Activated T-helper 1 cell treated with Interleukin-2 at 50 U/mL for 16 hours (primary cell): ENCODE measurements around the gene GPD2.

Source experiments
- DNase-seq: peaks from one replicate; pipeline ENCODE4 v3.0.0-alpha.2; 2020; ENCODE audit warnings: low read depth

The GPD2 gene

GRCh38 chr2:156532989-156533388 lies 96.8 kb downstream of the GPD2 start:
- no peak for DNase-seq

DNA sequence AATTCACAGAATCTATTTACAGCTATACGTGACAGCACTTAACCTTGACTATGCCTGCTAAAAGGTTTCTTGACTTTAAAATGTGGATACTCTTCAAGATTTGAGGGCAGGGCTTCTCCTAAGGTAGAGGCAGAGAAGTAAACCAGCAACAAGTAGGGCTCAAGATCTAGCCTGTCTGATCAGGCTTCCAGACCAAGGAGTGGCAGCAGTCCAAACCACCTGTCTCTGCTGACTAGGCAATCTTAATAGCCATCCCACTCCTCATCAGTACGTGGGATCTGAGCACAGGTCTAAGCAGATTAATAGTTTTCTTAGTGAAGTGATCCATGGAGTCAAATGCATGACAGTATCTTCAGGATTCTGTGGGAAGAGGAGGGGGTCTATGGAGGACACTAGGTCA lies 100.4 kb downstream of the GPD2 start:
- DNase-seq = no peak

DNA sequence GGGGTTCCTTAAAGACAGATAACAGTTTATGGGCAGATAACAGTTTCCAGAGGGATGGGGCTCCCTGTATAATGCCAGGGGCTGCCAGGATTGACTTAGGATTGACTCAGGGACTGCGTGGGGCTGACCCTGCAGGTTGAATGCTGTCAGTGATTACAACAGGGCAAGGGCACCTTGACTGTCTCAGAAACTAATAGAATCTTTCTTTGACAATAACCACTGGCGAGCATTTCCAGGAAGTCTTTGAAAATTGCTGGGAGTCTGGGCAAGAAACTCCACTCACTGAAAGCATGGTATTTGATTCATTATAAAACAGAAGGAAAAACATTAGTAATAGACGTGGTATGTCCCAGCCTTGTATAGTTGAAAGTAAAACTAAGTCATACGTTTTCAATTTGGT lies 101.0 kb downstream of the GPD2 start:
- no peak for DNase-seq

DNA sequence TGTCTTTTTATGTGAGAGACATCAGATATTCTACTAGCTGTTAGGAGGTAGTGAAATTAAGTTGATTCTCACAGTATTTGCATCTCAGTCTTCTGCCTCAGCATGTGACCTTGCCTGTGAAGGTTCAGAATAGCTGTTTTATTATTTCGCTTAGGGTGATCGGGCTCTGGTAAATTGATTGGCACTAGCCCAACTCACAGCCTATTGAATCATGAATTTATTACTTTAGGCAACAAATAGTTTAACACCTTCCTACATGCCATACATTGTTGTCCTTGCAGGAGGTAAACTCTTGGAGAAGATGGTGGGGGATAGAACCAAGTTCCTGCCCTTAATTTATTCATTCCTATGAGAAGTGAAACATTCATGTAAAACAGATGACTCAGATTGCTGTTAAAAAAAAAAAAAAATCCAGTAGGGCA lies 101.9 kb downstream of the GPD2 start:
- no peak for DNase-seq

GRCh38 chr2:156539086-156539860 lies 103.1 kb downstream of the GPD2 start:
- no peak for DNase-seq

DNA sequence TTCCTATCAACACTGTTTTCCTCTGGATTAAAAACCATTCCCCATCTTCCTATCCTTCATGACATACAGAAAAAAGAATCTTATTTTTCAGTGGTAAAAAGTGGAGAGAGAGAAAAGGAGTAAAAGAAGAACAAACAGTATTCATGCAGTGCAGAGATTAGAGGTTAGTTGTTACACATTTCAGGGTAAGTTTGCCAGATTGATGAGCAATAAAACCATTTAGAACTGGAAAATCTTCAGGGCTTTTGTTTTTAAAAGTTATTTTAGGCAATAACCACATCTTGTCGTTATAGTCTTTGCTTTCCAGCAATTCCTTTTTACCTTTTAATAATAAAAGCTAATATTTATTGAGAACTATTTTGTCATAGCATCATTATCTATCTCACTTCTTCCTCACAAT lies 104.5 kb downstream of the GPD2 start:
- no peak for DNase-seq

DNA sequence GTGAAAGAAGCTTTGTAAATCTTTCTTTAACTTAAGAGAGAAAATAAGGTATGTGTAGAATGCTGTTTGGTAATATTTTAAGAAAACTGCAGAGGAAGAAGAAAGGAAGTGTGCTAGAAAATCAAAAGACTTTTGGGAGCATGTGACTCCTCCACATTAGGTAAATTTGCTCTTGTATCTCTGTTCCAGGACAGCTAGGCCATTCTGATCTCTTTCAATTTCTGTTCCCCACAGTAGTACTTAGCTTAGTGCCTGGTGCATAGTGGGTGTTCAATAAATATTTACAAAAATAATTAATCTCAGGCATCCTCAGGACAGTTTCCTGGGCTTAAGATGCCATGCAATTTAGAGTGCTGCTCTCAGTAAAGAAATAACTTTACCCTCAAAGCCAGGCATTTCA lies 105.0 kb downstream of the GPD2 start:
- no peak for DNase-seq

DNA sequence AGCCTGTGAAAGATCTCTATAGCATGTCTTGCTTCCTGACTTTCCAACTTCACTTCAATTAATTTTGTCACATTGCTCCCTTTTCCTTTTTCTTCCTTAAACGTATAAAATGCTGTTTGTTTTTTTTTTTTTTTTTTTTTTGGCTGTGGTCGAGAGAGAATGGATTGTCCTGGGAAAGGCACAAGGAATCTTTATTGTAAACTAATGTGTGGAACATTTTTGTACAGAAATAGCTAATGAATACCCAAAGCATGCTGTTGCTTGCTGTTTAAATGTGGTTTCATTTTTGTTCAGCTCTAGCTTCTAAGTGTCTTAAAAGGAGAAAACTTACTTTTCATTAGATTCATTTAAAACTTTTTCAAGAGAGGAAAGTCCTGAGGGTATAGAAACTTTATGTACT lies 105.5 kb downstream of the GPD2 start:
- DNase-seq = no peak

DNA sequence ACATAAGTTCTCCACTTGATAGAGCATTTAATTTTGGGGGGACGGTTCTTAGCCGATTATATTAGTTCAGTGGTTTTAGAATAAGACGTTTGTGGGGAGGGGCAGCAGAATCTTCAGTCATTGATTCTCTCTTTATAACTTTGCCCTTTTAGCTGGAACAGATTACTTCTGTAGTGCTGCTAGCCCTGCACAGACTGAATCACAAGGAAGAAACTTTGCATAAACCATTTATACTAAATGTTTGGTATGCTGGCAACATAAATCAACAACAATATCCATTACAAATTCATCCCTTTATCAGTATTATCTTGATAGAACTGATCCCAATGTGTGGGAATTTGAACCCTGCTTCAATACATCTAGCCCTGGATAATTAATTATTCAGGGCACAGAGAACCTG lies 112.2 kb downstream of the GPD2 start:
- no peak for DNase-seq

GRCh38 chr2:156553714-156554442 lies 117.7 kb downstream of the GPD2 start:
- no peak for DNase-seq

- DNase-seq = no peak
These were observed 125.1 kb downstream of the GPD2 start for GRCh38 chr2:156561326-156561725.

GRCh38 chr2:156562124-156562523 lies 125.9 kb downstream of the GPD2 start:
- no peak for DNase-seq

DNA sequence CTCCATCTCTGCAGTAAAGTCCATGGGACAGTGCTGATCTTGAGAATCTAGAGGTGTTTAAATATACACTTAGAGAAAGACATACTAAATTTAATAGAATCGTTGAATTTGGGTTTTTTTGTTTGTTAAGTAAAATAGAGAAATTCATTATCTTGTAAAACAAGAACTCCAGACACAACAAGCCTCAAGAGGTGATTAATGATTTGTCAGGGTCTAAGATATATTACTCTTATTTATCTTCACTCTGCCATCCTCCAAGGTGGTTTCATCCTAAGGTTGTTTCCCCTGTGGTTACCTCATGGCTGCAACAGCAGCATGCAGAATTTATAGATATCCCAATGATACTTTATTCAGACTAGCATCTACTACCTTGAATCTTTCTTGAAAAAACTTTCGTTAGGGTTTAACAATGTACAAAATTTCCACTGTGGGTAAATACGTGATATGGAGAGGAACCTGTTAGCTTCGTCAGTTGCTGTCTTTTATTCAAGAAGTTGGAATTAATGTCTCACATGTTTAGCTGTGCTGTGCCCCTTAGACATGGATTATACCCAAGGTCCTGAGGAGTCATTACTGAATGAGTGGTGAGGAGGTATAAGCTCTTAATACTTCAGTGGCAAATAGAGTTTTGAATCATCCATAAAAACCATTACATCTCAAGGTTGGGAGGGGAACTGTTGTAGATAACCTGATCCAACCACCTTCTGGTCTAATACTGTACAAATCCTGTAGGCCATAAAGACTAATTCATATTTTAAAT lies 128.0 kb downstream of the GPD2 start:
- no peak for DNase-seq

- DNase-seq = no peak
These were observed 129.0 kb downstream of the GPD2 start for GRCh38 chr2:156565066-156565710.

DNA sequence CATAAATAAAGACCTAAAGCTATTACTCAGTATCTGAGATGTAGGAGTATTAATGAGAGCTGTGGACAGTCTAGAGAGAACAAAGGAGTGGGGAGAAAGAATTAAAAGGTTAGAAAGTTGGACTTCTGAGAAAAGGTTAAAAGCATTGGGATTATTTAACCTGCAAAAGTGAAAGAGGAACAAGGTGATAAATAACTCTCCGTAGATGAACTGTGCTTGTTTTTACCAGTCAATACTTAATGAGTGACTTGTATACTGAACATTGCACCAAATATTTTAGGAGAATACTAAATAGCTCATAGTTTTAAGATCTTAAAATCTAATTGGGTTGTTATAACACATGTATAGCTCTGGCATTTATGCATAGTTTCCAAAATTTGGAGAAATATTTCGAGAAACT lies 137.5 kb downstream of the GPD2 start:
- DNase-seq = no peak

GRCh38 chr2:156574112-156574511 lies 137.9 kb downstream of the GPD2 start:
- no peak for DNase-seq

GRCh38 chr2:156576005-156576404 lies 139.8 kb downstream of the GPD2 start:
- no peak for DNase-seq

- DNase-seq = no peak
These were observed 144.3 kb downstream of the GPD2 start for GRCh38 chr2:156580501-156580900.

DNA sequence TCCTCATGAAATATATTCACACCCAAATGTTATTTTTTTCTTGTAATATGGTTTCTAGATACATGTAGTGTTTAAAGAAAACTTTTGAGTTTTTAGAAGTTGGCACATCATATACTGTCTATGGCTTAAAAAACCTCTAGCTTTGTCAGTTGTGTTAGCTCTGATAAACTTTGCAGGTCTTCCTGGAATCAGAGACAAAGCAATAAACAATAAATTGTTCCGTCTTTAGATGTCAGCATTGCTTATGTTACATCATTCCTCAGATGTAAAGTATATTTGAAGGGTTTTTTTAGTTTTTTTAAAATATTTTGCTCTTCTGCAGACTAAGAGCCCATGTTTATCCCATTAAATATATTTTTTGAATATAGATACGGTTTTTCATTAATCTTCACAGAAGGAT lies 145.1 kb downstream of the GPD2 start:
- DNase-seq = no peak

DNA sequence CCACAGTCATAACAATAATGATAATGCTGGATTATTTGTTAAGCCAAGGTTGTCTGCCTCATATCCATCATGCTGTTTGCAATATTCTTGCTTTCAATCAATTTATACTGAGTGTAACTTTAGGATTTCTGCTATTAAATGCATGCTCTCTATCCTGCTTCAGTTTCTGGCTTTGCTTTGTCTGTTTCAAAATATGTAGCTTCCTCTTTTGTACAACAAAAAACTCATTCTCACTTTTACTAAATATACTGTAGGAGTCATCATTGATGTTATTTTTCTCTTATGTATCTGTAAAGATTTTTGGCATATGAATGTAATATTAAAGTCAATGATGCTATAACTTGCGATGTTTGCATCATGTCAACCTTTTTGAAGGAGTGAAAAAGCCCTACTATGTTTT lies 149.3 kb downstream of the GPD2 start:
- DNase-seq = no peak

DNA sequence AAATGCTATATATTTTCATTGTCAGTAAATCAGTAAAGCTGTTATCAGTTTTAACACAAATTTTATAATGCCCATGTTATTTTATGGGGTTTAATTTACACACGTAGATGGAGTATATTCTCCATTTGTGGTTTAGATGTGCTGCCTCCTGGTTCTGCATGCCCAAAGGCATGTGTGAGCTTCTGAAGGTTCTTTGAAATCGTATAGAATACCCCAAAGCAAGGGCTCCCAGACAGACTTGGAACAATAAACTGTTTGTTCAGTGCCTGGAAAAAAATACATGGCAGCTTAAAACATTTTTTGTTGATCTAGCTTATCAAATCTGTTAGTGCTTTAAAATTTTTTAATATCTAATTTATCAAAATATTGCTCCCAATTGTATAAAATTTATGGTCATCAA lies 150.4 kb downstream of the GPD2 start:
- no peak for DNase-seq

- DNase-seq = no peak
These were observed 153.4 kb downstream of the GPD2 start for GRCh38 chr2:156589381-156590079.
